ENCODE results near the gene SESN3. TPM values are rescaled to one million over a fixed set of nuclear protein-coding genes. Genes with fewer than 3 reads are reported as not detected.
"Not testable (repeated sequence)": the region's sequence is repeated elsewhere in the genome, so short reads cannot be mapped to it uniquely, and the experiment has no call there.

The SESN3 gene
- total RNA-seq, 1 donor from 2014 or later: 8.1 TPM

- Histone ChIP-seq H3K27ac (replicated peaks) (no peak overlapping the region), H3K4me3 (no peak overlapping the region), H3K4me1 (no peaks in the 10 kb centered on the region), H3K27me3 (ENCODE audit: low read depth) (no peaks in the 10 kb centered on the region), H3K36me3 (no peaks in the 10 kb centered on the region), H3K9me3 (replicated peaks) (peaks cover 3% of the 10 kb centered on the region)
- TF ChIP-seq, protein P1, sequence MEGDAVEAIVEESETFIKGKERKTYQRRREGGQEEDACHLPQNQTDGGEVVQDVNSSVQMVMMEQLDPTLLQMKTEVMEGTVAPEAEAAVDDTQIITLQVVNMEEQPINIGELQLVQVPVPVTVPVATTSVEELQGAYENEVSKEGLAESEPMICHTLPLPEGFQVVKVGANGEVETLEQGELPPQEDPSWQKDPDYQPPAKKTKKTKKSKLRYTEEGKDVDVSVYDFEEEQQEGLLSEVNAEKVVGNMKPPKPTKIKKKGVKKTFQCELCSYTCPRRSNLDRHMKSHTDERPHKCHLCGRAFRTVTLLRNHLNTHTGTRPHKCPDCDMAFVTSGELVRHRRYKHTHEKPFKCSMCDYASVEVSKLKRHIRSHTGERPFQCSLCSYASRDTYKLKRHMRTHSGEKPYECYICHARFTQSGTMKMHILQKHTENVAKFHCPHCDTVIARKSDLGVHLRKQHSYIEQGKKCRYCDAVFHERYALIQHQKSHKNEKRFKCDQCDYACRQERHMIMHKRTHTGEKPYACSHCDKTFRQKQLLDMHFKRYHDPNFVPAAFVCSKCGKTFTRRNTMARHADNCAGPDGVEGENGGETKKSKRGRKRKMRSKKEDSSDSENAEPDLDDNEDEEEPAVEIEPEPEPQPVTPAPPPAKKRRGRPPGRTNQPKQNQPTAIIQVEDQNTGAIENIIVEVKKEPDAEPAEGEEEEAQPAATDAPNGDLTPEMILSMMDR (IDR thresholded peaks at IDR 0.05; ENCODE audit: borderline replicate concordance): no peak
- intact Hi-C loops (cut with micrococcal nuclease): no loop called here
- DNase-seq: no peak
Measured at GRCh38 chr11:95222817-95223216, 8.2 kb downstream of the SESN3 start.

- Histone ChIP-seq H3K4me3 (no peak overlapping the region), H3K36me3 (no peaks in the 10 kb centered on the region), H3K27ac (replicated peaks) (no peak overlapping the region), H3K4me1 (no peaks in the 10 kb centered on the region), H3K27me3 (ENCODE audit: low read depth) (no peaks in the 10 kb centered on the region), H3K9me3 (replicated peaks) (no peaks in the 10 kb centered on the region)
- no peak for DNase-seq
- intact Hi-C loops (cut with micrococcal nuclease): no loop called here
- TF ChIP-seq, protein P1 (IDR thresholded peaks at IDR 0.05; ENCODE audit: borderline replicate concordance): no peak
Measured at GRCh38 chr11:95219599-95219998, 11.4 kb downstream of the SESN3 start.

DNA sequence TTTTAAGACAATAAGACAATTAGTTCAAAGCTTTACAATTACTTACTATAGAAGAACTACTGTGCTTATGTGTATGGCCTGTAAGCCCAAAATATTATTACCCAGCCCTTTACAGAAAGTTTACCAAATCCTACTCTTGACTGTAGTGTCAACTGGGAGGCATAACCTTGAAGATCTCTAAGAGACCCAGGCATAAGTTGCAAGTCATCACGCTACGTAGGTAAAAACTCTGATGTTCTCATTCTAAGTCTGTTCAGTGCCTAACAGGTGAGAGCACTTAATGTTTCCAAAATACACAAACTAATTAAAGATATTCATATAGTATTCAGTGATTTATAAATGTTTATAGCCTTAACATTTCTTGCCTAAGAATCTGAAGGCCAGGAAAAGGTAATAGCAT is 12.9 kb downstream of the SESN3 start:
- no peak overlapping the region for H3K27ac ChIP-seq (replicated peaks)
- no peak for DNase-seq
- no peaks in the 10 kb centered on the region for H3K9me3 ChIP-seq (replicated peaks)
- H3K4me1 ChIP-seq: no peaks in the 10 kb centered on the region
- H3K27me3 ChIP-seq (ENCODE audit: low read depth): no peaks in the 10 kb centered on the region
- H3K36me3 ChIP-seq: no peaks in the 10 kb centered on the region
- TF ChIP-seq, protein P1 (IDR thresholded peaks at IDR 0.05; ENCODE audit: borderline replicate concordance): no peak
- no peak overlapping the region for H3K4me3 ChIP-seq
- intact Hi-C loops (cut with micrococcal nuclease): no loop called here

DNA sequence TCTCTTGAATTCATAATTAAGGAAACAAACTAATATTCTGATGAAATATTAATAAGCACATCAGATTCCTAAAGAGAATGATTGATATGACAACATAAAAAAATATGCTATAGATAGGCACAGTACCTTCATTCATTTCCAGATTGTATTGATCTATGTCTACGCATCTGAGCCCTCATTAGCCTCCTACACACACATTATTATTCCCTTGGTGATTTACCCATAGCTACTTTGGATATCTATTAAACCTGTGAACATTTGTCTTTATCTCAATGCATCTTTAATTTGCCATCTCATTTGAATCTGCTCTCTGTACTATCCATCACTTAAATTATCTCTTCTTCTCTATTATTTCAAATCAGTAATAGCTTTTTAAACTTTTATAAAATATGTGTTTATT is 18.4 kb downstream of the SESN3 start:
- Histone ChIP-seq H3K36me3 (no peaks in the 10 kb centered on the region), H3K4me1 (no peaks in the 10 kb centered on the region), H3K27ac (replicated peaks) (no peak overlapping the region), H3K9me3 (replicated peaks) (peaks cover 9% of the 10 kb centered on the region), H3K4me3 (no peak overlapping the region), H3K27me3 (ENCODE audit: low read depth) (no peaks in the 10 kb centered on the region)
- no peak for DNase-seq
- TF ChIP-seq, protein P1 (IDR thresholded peaks at IDR 0.05; ENCODE audit: borderline replicate concordance): no peak
- intact Hi-C loops (cut with micrococcal nuclease): no loop called here

DNA sequence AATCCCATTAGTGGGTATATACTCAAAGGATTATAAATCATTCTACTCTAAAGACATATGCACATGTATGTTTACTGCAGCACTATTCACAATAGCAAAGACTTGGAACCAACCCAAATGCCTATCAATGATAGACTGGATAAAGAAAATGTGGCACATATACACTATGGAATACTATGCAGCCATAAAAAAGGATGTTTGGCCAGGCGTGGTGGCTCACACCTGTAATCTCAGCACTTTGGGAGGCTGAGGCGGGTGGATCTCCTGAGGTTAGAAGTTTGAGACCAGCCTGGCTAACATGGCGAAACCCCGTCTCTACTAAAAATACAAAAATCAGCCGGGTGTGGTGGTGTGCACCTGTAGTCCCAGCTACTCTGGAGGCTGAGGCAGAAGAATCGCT is 21.5 kb downstream of the SESN3 start:
- H3K27me3 ChIP-seq (ENCODE audit: low read depth); H3K9me3 ChIP-seq (replicated peaks); H3K36me3 ChIP-seq; intact Hi-C loops (cut with micrococcal nuclease); H3K4me3 ChIP-seq; H3K27ac ChIP-seq (replicated peaks); DNase-seq; H3K4me1 ChIP-seq: not testable (repeated sequence)

- Histone ChIP-seq H3K36me3 (no peaks in the 10 kb centered on the region), H3K4me1 (no peaks in the 10 kb centered on the region), H3K27me3 (ENCODE audit: low read depth) (no peaks in the 10 kb centered on the region), H3K4me3 (no peak overlapping the region), H3K9me3 (replicated peaks) (no peaks in the 10 kb centered on the region), H3K27ac (replicated peaks) (no peak overlapping the region)
- DNase-seq: no peak
- TF ChIP-seq, protein P1 (IDR thresholded peaks at IDR 0.05; ENCODE audit: borderline replicate concordance): no peak
- intact Hi-C loops (cut with micrococcal nuclease): no loop called here
Measured at GRCh38 chr11:95200781-95201457, 30.1 kb downstream of the SESN3 start.
